Measurements from ENCODE around the gene FAM234A. TPM values are rescaled to one million over a fixed set of nuclear protein-coding genes. Genes with fewer than 3 reads are reported as not detected.

Gene FAM234A
- total and polyA plus RNA-seq, 2 donors (not counting 3 experiments of a cell fraction or from before 2014, with no cell fraction given), result 70.4 to 89.4 TPM

GRCh38 chr16:275041-275641, 40.5 kb downstream of the FAM234A start:
- DNase-seq (ENCODE audit: low read depth, low spot score) (no peak), FAIRE-seq (no peak)
- POLR2A ChIA-PET, result no interaction called here
- no peak overlapping the region for H3K27ac ChIP-seq (ENCODE audit: insufficient read depth, low read depth, low read length)
- H2AFZ ChIP-seq (ENCODE audit: low read depth, low read length), result peak overlapping the region; percentile 30
- peak overlapping the region; percentile 17 for H3K4me2 ChIP-seq (ENCODE audit: insufficient read depth, low read length)
- H3K9me3 ChIP-seq (replicated peaks; ENCODE audit: control insufficient read depth, insufficient read depth, low read length), result no peaks in the 10 kb centered on the region
- H3K36me3 ChIP-seq (ENCODE audit: control insufficient read depth in 2 of 2, extremely low read depth in 1 of 2, insufficient read depth in 2 of 2, low read length in 2 of 2), result no peaks in the 10 kb centered on the region
- peak overlapping the region in 1 of 3 experiments; percentile 41 for H3K4me3 ChIP-seq (replicated peaks in 1 of 3; ENCODE audit: insufficient read depth in 1 of 3, low read depth in 1 of 3, low read length in 3 of 3)
- peaks cover 0 to 2% of the 10 kb centered on the region in 2 experiments for H3K27me3 ChIP-seq (ENCODE audit: control insufficient read depth in 2 of 2, insufficient read depth in 2 of 2, low read length in 2 of 2)
- CTCF ChIA-PET, result interaction anchor here (1.1 kb wide), 1 partner anchor 87 kb away, joined by 4 read pairs; no protein-coding TSS in a partner anchor
- H3K4me1 ChIP-seq (ENCODE audit: control insufficient read depth, extremely low read depth, insufficient read depth, low read length), result peaks cover 3% of the 10 kb centered on the region
- no peaks in the 10 kb centered on the region for H3K79me2 ChIP-seq (ENCODE audit: control insufficient read depth, insufficient read depth, low read length)
- no peak overlapping the region for H3K9ac ChIP-seq (replicated peaks; ENCODE audit: extremely low read depth, insufficient read depth, low read length)
- TF ChIP-seq GATA2 (IDR thresholded peaks at IDR 0.05; ENCODE audit: insufficient read depth, insufficient read length, low read depth, low read length) (no peak), MYC (IDR thresholded peaks at IDR 0.05; ENCODE audit: low read depth, low read length) (no peak), POLR2A (IDR thresholded peaks at IDR 0.05; ENCODE audit: low read depth, low read length) (no peak), FOS (IDR thresholded peaks at IDR 0.05; ENCODE audit: borderline replicate concordance, insufficient read depth, low read length) (no peak), MAX (IDR thresholded peaks at IDR 0.05; ENCODE audit: insufficient read depth, insufficient read length) (no peak), CTCF (IDR thresholded peaks at IDR 0.05; ENCODE audit: extremely low read depth in 1 of 2, insufficient read depth in 1 of 2, low read depth in 1 of 2, low read length in 2 of 2) (no peak)
- no peaks in the 10 kb centered on the region for H3K9me1 ChIP-seq (replicated peaks; ENCODE audit: control insufficient read depth, extremely low read depth, insufficient read depth, low read length)
- intact Hi-C loops (cut with micrococcal nuclease) (no loop called here), dilution Hi-C loops (cut with MboI; ENCODE audit: extremely low pct_ligation_motif_present, low sequenced_read_pairs) (no loop called here)
- H4K20me1 ChIP-seq (replicated peaks; ENCODE audit: control insufficient read depth, extremely low read depth, insufficient read depth, low read length), result no peaks in the 10 kb centered on the region
- BruUV-seq (replicated peaks), result no TSS peak

Measured in endothelial cell of umbilical vein (primary cell).